ENCODE results near the gene PTPRJ. TPM values are rescaled to one million over a fixed set of nuclear protein-coding genes. Genes with fewer than 3 reads are reported as not detected.

Gene PTPRJ
- polyA plus RNA-seq, 1 donor from 2014 or later, result 8.6 TPM

DNA sequence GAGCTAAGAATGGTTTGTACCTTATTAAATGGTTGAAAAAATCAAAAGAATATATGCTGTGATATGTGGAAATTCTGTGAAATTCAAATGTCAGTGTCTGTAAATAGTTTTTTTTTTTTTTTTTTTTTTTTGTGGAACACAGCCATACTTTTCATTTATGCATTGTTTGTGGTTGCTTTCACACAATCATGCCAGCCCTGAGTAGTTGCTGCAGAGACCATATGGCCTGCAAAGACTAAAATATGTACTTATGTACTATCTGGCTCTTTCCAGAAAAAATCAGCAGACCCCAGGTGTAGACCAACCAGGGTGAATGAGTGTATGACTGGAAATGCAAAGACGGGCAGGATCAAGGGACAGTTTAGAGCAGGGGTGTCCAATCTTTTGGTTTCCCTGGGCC is 98.3 kb downstream of the PTPRJ start:
- no peak overlapping the region for H3K9ac ChIP-seq (ENCODE audit: low read length)
- H4K20me1 ChIP-seq (ENCODE audit: insufficient read depth), result no peaks in the 10 kb centered on the region
- no peak overlapping the region for H2AFZ ChIP-seq (ENCODE audit: low read depth, low read length)
- no peak overlapping the region for H3K4me3 ChIP-seq (ENCODE audit: low read length)
- no peaks in the 10 kb centered on the region for H3F3A ChIP-seq (ENCODE audit: insufficient read depth, low read length, poor library complexity, severe bottlenecking)
- H3K36me3 ChIP-seq (ENCODE audit: insufficient read depth, low read length), result no peaks in the 10 kb centered on the region
- H3K79me2 ChIP-seq (replicated peaks; ENCODE audit: insufficient read depth, low read length), result no peaks in the 10 kb centered on the region
- H3K27ac ChIP-seq (ENCODE audit: low read length), result no peak overlapping the region
- H3K9me2 ChIP-seq (ENCODE audit: insufficient read depth, low read length), result no peaks in the 10 kb centered on the region
- no peak for TF ChIP-seq EZH2 (IDR thresholded peaks at IDR 0.05; ENCODE audit: borderline replicate concordance, insufficient read depth, low read length, poor library complexity, severe bottlenecking)
- no peak for TF ChIP-seq SMC3 (conservative IDR thresholded peaks at IDR 0.05; ENCODE audit: poor library complexity)
- TF ChIP-seq, protein P1, sequence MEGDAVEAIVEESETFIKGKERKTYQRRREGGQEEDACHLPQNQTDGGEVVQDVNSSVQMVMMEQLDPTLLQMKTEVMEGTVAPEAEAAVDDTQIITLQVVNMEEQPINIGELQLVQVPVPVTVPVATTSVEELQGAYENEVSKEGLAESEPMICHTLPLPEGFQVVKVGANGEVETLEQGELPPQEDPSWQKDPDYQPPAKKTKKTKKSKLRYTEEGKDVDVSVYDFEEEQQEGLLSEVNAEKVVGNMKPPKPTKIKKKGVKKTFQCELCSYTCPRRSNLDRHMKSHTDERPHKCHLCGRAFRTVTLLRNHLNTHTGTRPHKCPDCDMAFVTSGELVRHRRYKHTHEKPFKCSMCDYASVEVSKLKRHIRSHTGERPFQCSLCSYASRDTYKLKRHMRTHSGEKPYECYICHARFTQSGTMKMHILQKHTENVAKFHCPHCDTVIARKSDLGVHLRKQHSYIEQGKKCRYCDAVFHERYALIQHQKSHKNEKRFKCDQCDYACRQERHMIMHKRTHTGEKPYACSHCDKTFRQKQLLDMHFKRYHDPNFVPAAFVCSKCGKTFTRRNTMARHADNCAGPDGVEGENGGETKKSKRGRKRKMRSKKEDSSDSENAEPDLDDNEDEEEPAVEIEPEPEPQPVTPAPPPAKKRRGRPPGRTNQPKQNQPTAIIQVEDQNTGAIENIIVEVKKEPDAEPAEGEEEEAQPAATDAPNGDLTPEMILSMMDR (IDR thresholded peaks at IDR 0.05; ENCODE audit: poor library complexity, severe bottlenecking), result no peak
- no peak for TF ChIP-seq RAD21 (conservative IDR thresholded peaks at IDR 0.05)
- no peak for TF ChIP-seq POLR2AphosphoS5 (IDR thresholded peaks at IDR 0.05)
- TF ChIP-seq TAF1 (IDR thresholded peaks at IDR 0.05; ENCODE audit: low read depth), result no peak
- TF ChIP-seq MXI1 (conservative IDR thresholded peaks at IDR 0.05; ENCODE audit: poor library complexity, severe bottlenecking), result no peak
- TF ChIP-seq, protein P2, sequence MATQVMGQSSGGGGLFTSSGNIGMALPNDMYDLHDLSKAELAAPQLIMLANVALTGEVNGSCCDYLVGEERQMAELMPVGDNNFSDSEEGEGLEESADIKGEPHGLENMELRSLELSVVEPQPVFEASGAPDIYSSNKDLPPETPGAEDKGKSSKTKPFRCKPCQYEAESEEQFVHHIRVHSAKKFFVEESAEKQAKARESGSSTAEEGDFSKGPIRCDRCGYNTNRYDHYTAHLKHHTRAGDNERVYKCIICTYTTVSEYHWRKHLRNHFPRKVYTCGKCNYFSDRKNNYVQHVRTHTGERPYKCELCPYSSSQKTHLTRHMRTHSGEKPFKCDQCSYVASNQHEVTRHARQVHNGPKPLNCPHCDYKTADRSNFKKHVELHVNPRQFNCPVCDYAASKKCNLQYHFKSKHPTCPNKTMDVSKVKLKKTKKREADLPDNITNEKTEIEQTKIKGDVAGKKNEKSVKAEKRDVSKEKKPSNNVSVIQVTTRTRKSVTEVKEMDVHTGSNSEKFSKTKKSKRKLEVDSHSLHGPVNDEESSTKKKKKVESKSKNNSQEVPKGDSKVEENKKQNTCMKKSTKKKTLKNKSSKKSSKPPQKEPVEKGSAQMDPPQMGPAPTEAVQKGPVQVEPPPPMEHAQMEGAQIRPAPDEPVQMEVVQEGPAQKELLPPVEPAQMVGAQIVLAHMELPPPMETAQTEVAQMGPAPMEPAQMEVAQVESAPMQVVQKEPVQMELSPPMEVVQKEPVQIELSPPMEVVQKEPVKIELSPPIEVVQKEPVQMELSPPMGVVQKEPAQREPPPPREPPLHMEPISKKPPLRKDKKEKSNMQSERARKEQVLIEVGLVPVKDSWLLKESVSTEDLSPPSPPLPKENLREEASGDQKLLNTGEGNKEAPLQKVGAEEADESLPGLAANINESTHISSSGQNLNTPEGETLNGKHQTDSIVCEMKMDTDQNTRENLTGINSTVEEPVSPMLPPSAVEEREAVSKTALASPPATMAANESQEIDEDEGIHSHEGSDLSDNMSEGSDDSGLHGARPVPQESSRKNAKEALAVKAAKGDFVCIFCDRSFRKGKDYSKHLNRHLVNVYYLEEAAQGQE (IDR thresholded peaks at IDR 0.05; ENCODE audit: borderline replicate concordance), result no peak
- no peak for TF ChIP-seq EP300 (conservative IDR thresholded peaks at IDR 0.05; ENCODE audit: poor library complexity, severe bottlenecking)
- no peaks in the 10 kb centered on the region for H3K27me3 ChIP-seq (ENCODE audit: insufficient read depth, low read depth, low read length)
- no peaks in the 10 kb centered on the region for H3K9me3 ChIP-seq (ENCODE audit: low read length)
- no peak overlapping the region for H3K4me2 ChIP-seq (ENCODE audit: low read length)

DNA sequence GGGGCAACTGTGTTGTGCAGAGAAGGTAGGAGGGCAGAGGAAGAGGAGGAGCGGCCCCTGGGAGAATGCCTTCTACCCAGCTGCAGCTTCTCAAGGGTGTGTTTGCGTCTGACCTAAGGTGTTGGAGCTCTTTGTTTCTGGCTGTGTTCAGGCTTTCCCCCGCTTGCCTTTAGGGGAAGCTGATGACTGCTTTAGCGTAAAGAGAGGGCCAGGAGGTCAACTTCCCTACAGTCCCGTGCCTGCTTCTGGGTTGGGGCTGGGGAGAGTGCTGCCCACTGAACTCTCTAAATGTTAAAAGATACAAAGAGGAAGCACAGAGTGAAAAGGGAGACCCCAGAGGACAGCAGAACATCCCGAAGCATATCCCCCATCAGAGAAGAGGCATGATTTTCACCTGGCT is 99.2 kb downstream of the PTPRJ start:
- H4K20me1 ChIP-seq (ENCODE audit: insufficient read depth), result no peaks in the 10 kb centered on the region
- H3K9me2 ChIP-seq (ENCODE audit: insufficient read depth, low read length), result no peaks in the 10 kb centered on the region
- H3K27me3 ChIP-seq (ENCODE audit: insufficient read depth, low read depth, low read length), result no peaks in the 10 kb centered on the region
- no peak overlapping the region for H3K27ac ChIP-seq (ENCODE audit: low read length)
- no peaks in the 10 kb centered on the region for H3K36me3 ChIP-seq (ENCODE audit: insufficient read depth, low read length)
- no peak overlapping the region for H3K4me3 ChIP-seq (ENCODE audit: low read length)
- H3K4me2 ChIP-seq (ENCODE audit: low read length), result no peak overlapping the region
- H2AFZ ChIP-seq (ENCODE audit: low read depth, low read length), result no peak overlapping the region
- H3K9ac ChIP-seq (ENCODE audit: low read length), result no peak overlapping the region
- TF ChIP-seq, protein P2 (IDR thresholded peaks at IDR 0.05; ENCODE audit: borderline replicate concordance), result no peak
- no peak for TF ChIP-seq POLR2AphosphoS5 (IDR thresholded peaks at IDR 0.05)
- TF ChIP-seq, protein P1 (IDR thresholded peaks at IDR 0.05; ENCODE audit: poor library complexity, severe bottlenecking), result no peak
- TF ChIP-seq TAF1 (IDR thresholded peaks at IDR 0.05; ENCODE audit: low read depth), result no peak
- no peak for TF ChIP-seq EZH2 (IDR thresholded peaks at IDR 0.05; ENCODE audit: borderline replicate concordance, insufficient read depth, low read length, poor library complexity, severe bottlenecking)
- no peak for TF ChIP-seq MXI1 (conservative IDR thresholded peaks at IDR 0.05; ENCODE audit: poor library complexity, severe bottlenecking)
- TF ChIP-seq SMC3 (conservative IDR thresholded peaks at IDR 0.05; ENCODE audit: poor library complexity), result no peak
- TF ChIP-seq RAD21 (conservative IDR thresholded peaks at IDR 0.05), result no peak
- no peak for TF ChIP-seq EP300 (conservative IDR thresholded peaks at IDR 0.05; ENCODE audit: poor library complexity, severe bottlenecking)
- H3K79me2 ChIP-seq (replicated peaks; ENCODE audit: insufficient read depth, low read length), result no peaks in the 10 kb centered on the region
- H3K9me3 ChIP-seq (ENCODE audit: low read length), result no peaks in the 10 kb centered on the region
- H3F3A ChIP-seq (ENCODE audit: insufficient read depth, low read length, poor library complexity, severe bottlenecking), result no peaks in the 10 kb centered on the region
